Muscle of leg (tissue), 11 donors: ENCODE results near the gene CSTB. TPM values are rescaled to one million over a fixed set of nuclear protein-coding genes. Genes with fewer than 3 reads are reported as not detected.

Experiments
- DNase-seq: peaks from one replicate; pipeline ENCODE4 v3.0.0; 2013
- H3K27ac ChIP-seq: one replicate; pipeline ENCODE4 v1.5.1; 2013; ENCODE audit warnings: mild to moderate bottlenecking, low read length, control low read depth
- H3K27me3 ChIP-seq: one replicate; pipeline ENCODE4 v1.6.1; 2013; ENCODE audit warnings: low read length; ENCODE audit not compliant: control insufficient read depth, insufficient read depth
- H3K36me3 ChIP-seq: one replicate; pipeline ENCODE4 v1.6.1; 2013; ENCODE audit warnings: low read length; ENCODE audit not compliant: control insufficient read depth, insufficient read depth
- H3K4me1 ChIP-seq: one replicate; pipeline ENCODE4 v1.6.1; 2013; ENCODE audit warnings: low read length; ENCODE audit not compliant: control insufficient read depth, insufficient read depth
- H3K4me3 ChIP-seq: one replicate; pipeline ENCODE4 v1.5.1; 2013; ENCODE audit warnings: low read length, control low read depth
- H3K9me3 ChIP-seq: replicated peaks from 2 replicates; pipeline ENCODE4 v1.6.1; 2013; ENCODE audit warnings: low read depth, low read length; ENCODE audit not compliant: control insufficient read depth
- WGBS: methylation state at CpG from one replicate; pipeline ENCODE4 v1.1.5; 2013; ENCODE audit warnings: missing lambda C conversion rate; ENCODE audit not compliant: insufficient coverage; 5-methylcytosine and 5-hydroxymethylcytosine counted together
- polyA plus RNA-seq, 8 donors: library from polyadenylated mRNA; unstranded; fragments of 120-200 nt; gene quantifications; one replicate each; pipeline versions ENCODE4 v1.2.1 to v1.2.3, GENCODE V29; 2013; ENCODE audit warnings: inconsistent platforms in 1 of 8, low replicate concordance in 1 of 8; ENCODE audit not compliant: insufficient read length in 8 of 8, insufficient read depth in 1 of 8
- total RNA-seq: library from RNA; stranded (reverse); fragments of 120-200 nt; gene quantifications from one replicate; pipeline ENCODE4 v1.2.4, GENCODE V29; 2013

The CSTB gene
- total and polyA plus RNA-seq, 9 donors, result 5.6 to 26.0 (median 22.8) TPM

- 91% methylated on average over 12 of the region's 18 CpGs for WGBS
- H3K9me3 ChIP-seq, result peaks cover 3% of the 10 kb centered on the region
- peaks cover 23% of the 10 kb centered on the region for H3K36me3 ChIP-seq
- H3K27ac ChIP-seq, result no peak overlapping the region
- DNase-seq, result no peak
- peaks cover 21% of the 10 kb centered on the region for H3K4me1 ChIP-seq
- no peaks in the 10 kb centered on the region for H3K27me3 ChIP-seq
- no peak overlapping the region for H3K4me3 ChIP-seq
These were observed 14.2 kb downstream of the CSTB start for GRCh38 chr21:43761886-43762285.

DNA sequence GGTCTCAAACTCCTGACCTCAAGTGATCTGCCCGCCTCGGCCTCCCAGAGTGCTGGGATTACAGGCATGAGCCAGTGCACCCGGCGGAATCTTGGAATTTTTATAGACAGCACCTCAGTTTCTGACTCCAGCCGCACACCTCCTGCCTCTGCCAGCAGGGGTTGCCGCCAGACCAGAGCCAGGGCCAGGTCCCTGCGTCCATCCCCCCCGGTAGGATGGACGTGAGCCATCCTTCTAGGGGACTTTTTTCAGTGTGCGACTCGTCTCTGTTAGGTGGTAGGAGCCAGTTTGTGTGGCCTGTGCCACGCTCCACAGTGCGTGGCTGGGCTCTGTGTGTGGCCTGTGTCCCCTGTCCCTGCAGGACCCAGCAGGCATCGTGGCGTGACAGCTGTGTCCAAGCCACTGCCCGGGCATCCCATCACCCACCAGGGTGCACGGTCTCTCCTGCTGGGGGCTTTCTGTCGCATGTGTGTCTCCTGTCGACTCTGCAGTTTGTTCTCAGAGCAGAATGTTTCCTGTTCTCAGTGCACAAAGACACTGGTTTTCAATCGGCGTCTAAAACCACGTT, 15.6 kb downstream of the CSTB start:
- Histone ChIP-seq H3K9me3 (peaks cover 3% of the 10 kb centered on the region), H3K36me3 (peaks cover 37% of the 10 kb centered on the region), H3K27ac (no peak overlapping the region), H3K4me1 (peaks cover 21% of the 10 kb centered on the region), H3K27me3 (no peaks in the 10 kb centered on the region), H3K4me3 (no peak overlapping the region)
- 84% methylated on average over 19 of the region's 22 CpGs for WGBS
- DNase-seq, result no peak

DNA sequence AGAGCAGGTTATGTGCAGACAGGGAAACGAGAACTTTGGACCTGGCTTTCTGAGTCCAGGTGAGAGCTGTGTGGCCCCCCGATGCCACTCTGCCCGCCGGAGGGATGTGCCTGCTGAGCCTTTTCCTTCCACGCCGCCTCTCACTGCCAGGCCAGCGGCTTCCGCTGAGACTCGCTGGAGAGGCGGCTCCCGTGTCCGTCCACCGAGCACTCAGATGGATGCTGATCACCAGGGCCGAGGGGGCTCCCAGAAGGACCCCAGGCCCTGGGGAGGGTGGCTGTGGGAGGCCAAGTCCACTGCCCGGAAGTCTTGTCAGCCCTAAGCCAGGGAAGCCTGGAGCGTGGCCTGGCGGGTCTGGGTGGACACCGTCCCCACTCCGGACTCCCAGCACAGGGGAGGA, 16.5 kb downstream of the CSTB start:
- H3K27ac ChIP-seq, result no peak overlapping the region
- H3K27me3 ChIP-seq, result no peaks in the 10 kb centered on the region
- DNase-seq, result no peak
- H3K36me3 ChIP-seq, result peaks cover 45% of the 10 kb centered on the region
- WGBS, result 85% methylated on average over 16 of the region's 19 CpGs
- H3K9me3 ChIP-seq, result peaks cover 3% of the 10 kb centered on the region
- H3K4me1 ChIP-seq, result peaks cover 21% of the 10 kb centered on the region
- H3K4me3 ChIP-seq, result no peak overlapping the region

DNA sequence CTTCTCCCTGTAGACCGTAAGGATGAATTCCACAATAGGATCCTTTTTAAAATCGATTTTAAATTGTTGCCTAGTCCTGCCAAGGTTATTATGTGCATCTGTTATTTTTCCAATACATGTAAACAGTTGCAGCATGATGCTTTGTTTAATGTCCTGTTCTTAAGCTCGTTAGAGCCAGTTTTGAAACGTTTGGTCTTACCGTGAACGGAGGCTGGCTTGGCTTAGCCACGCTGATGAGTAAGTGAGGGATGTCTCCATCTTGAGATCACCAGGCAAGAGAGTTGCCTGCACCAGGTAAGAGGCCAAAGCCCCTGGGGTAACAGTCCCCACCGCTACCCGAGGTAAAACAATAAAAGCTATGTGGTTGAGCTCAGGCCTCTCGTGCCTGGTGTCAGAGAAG, 17.3 kb downstream of the CSTB start:
- Histone ChIP-seq H3K4me1 (peaks cover 21% of the 10 kb centered on the region), H3K36me3 (peaks cover 50% of the 10 kb centered on the region), H3K27ac (no peak overlapping the region), H3K27me3 (no peaks in the 10 kb centered on the region), H3K4me3 (no peak overlapping the region), H3K9me3 (peaks cover 3% of the 10 kb centered on the region)
- peak; percentile 41 for DNase-seq
- WGBS, result 56% methylated on average over 7 of the region's 10 CpGs

GRCh38 chr21:43758111-43758641, 17.9 kb downstream of the CSTB start:
- Histone ChIP-seq H3K4me3 (no peak overlapping the region), H3K4me1 (peaks cover 21% of the 10 kb centered on the region), H3K9me3 (peaks cover 2% of the 10 kb centered on the region), H3K27me3 (no peaks in the 10 kb centered on the region), H3K27ac (peak overlapping the region; percentile 76), H3K36me3 (peaks cover 54% of the 10 kb centered on the region)
- WGBS, result 38% methylated on average over 8 of the region's 18 CpGs
- DNase-seq, result peak; percentile 82

GRCh38 chr21:43757601-43758000, 18.5 kb downstream of the CSTB start:
- Histone ChIP-seq H3K4me1 (peaks cover 21% of the 10 kb centered on the region), H3K36me3 (peaks cover 55% of the 10 kb centered on the region), H3K4me3 (no peak overlapping the region), H3K27me3 (no peaks in the 10 kb centered on the region), H3K9me3 (no peaks in the 10 kb centered on the region), H3K27ac (peak overlapping the region; percentile 51)
- DNase-seq, result no peak
- 89% methylated on average over 8 of the region's 16 CpGs for WGBS

- no peak overlapping the region for H3K4me3 ChIP-seq
- no peak for DNase-seq
- H3K27me3 ChIP-seq, result no peaks in the 10 kb centered on the region
- peaks cover 67% of the 10 kb centered on the region for H3K36me3 ChIP-seq
- peaks cover 21% of the 10 kb centered on the region for H3K4me1 ChIP-seq
- no peaks in the 10 kb centered on the region for H3K9me3 ChIP-seq
- H3K27ac ChIP-seq, result no peak overlapping the region
- 88% methylated on average over 26 of the region's 37 CpGs for WGBS
These were observed 20.1 kb downstream of the CSTB start for GRCh38 chr21:43755820-43756594.

DNA sequence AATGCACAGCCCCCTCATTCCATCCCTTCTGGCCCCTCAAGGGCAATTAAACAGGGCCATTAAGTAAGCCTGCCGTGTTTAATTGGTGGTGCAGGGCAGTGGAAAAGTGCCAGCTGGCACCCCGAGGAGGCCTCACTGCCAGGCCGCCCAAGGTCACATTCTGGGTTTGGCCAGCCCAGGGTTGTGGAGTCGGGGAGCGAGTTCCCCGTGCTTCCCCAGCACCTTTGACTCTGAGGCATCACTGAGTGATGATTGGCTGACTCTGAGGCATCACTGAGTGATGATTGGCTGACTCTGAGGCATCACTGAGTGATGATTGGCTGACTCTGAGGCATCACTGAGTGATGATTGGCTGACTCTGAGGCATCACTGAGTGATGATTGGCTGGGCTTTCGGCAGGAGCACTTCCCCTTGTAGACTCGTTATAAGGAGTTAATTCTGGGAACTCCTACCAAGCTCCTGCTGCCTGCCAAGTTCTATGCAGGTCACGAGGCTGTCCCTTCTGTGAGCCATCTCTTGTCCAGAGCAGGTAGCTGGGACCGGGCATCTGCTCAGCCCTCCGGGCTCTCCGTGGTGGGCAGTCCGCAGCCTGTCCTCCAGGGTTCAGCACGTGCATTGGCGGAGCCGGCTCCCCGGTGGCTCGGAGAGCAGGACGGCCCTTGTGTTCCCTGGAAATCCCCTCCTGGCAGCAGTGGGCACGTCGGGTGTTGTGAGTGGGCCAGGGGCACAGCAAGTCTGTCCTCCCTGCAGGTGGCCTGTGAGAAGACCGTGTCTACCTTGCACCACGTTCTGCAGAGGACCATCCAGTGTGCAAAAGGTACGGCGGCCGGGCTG, 20.9 kb downstream of the CSTB start:
- Histone ChIP-seq H3K4me1 (peaks cover 21% of the 10 kb centered on the region), H3K4me3 (no peak overlapping the region), H3K36me3 (peaks cover 76% of the 10 kb centered on the region), H3K27ac (no peak overlapping the region), H3K9me3 (no peaks in the 10 kb centered on the region), H3K27me3 (no peaks in the 10 kb centered on the region)
- 87% methylated on average over 21 of the region's 26 CpGs for WGBS
- no peak for DNase-seq

DNA sequence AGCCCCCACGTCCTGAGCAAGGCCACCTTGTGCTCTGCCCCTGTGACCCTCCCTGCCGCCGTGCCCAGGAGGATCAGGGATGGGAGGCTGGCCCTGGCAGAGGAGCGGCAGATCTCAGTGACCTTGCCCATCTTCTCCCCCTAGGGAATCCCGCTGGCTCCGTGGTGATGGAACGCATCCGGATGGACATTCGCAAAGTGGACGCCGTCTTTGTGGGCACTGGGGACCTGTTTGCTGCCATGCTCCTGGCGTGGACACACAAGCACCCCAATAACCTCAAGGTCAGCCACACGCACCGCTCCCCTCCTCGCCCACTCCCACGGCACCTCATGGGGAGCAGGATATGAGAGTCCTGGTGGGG, 22.7 kb downstream of the CSTB start:
- Histone ChIP-seq H3K27ac (no peak overlapping the region), H3K36me3 (peaks cover 80% of the 10 kb centered on the region), H3K27me3 (no peaks in the 10 kb centered on the region), H3K9me3 (no peaks in the 10 kb centered on the region), H3K4me3 (no peak overlapping the region), H3K4me1 (peaks cover 15% of the 10 kb centered on the region)
- WGBS, result 95% methylated on average over 11 of the region's 16 CpGs
- no peak for DNase-seq
